Heart left ventricle (tissue), 16 donors: ENCODE data around the gene GTF2IRD1. TPM values are rescaled to one million over a fixed set of nuclear protein-coding genes. Genes with fewer than 3 reads are reported as not detected.

Source experiments
- ATAC-seq, 4 donors: fragments of 200-7000 bp; cut with Tn5 transposase; one replicate each; pipeline ENCODE4 v1.9.1; 2020 to 2022; ENCODE audit warnings: moderate library complexity in 4 of 4, mild to moderate bottlenecking in 3 of 4, moderate number of reproducible peaks in 1 of 4
- DNase-seq, 5 donors: peaks; one replicate each; pipeline ENCODE4 v3.0.0-alpha.2; 2020
- H3K27ac ChIP-seq, 12 donors: fragments of 200-600 bp; sonication (generic) in 4 of 12; one replicate each; pipeline versions ENCODE4 v1.5.0 to v1.8.0; 2016 to 2022; ENCODE audit warnings: mild to moderate bottlenecking in 2 of 12
- H3K27me3 ChIP-seq, 9 donors: fragments of 200-600 bp; sonication (generic) in 2 of 9; one replicate each; pipeline versions ENCODE4 v1.5.1 to v1.8.0; 2016 to 2022; ENCODE audit warnings: mild to moderate bottlenecking in 3 of 9
- H3K36me3 ChIP-seq, 9 donors: fragments of 200-600 bp; sonication (generic) in 2 of 9; one replicate each; pipeline versions ENCODE4 v1.5.0 to v1.8.0; 2018 to 2022; ENCODE audit warnings: mild to moderate bottlenecking in 2 of 9
- H3K4me1 ChIP-seq, 12 donors: fragments of 200-600 bp; sonication (generic) in 4 of 12; one replicate each; pipeline versions ENCODE4 v1.5.0 to v1.8.0; 2016 to 2022; ENCODE audit warnings: mild to moderate bottlenecking in 3 of 12
- H3K4me3 ChIP-seq, 12 donors: fragments of 200-600 bp; sonication (generic) in 4 of 12; one replicate each; pipeline versions ENCODE4 v1.5.0 to v1.8.0; 2017 to 2022; ENCODE audit warnings: mild to moderate bottlenecking in 9 of 12, moderate library complexity in 4 of 12
- H3K9me3 ChIP-seq, 12 donors: fragments of 200-600 bp; sonication (generic) in 4 of 12; one replicate each; pipeline versions ENCODE4 v1.5.0 to v1.8.0; 2016 to 2022; ENCODE audit warnings: mild to moderate bottlenecking in 1 of 12
- POLR2A ChIP-seq, 2 donors: fragments of 450-650 bp; IDR thresholded peaks; one replicate each; pipeline ENCODE4 v1.6.1; 2017; ENCODE audit warnings: antibody characterized with exemption in 2 of 2, mild to moderate bottlenecking in 2 of 2, moderate library complexity in 2 of 2
- WGBS, 4 donors: extraction: QIAGEN DNeasy Blood & Tissue Kit in 2 of 4; methylation state at CpG; one replicate each; pipeline versions ENCODE4 v1.1.5 to v1.1.7; 2013 to 2018; 5-methylcytosine and 5-hydroxymethylcytosine counted together
- intact Hi-C, 10 donors: fragments of 100-400 bp; cut with DNase I; formaldehyde crosslinking; loops; one replicate each; pipeline versions ENCODE4 v1.11.1 to v1.14.2; 2022
- polyA plus RNA-seq, 2 donors: library from polyadenylated mRNA; stranded (reverse); fragments of 200-250 nt; gene quantifications; one replicate each; pipeline ENCODE4 v1.2.3, GENCODE V29; 2013
- total RNA-seq, 9 donors: library from RNA; depleted of rRNA in 2 of 9; stranded (reverse); fragments of >200 nt in 2 of 9; fragmentation: NEBNext Ultra II Directional in 3 of 9; extraction: Animal tissue kit (Norgen Biotek cat#: 25700) in 3 of 9; gene quantifications; one replicate each; pipeline versions ENCODE4 v1.1.0 to v1.2.4, GENCODE V29; 2016 to 2023
- TF ChIP-seq, protein P1 (sequence below), 12 donors: fragments of 200-600 bp; sonication (generic) in 4 of 12; IDR thresholded peaks; one replicate each; pipeline versions ENCODE4 v1.5.0 to v1.8.0; 2018 to 2022; ENCODE audit warnings: antibody characterized with exemption in 12 of 12, mild to moderate bottlenecking in 5 of 12
- donor health status: ischemic (EF 13 %, LVEDD 7.1; RV severe dilation, severe dysfunction).
- donor health status: healthy with polysubstance abuse.
- donor health status: DM: no; HTN: yes; CAD: no.
- donor health status: DM: no; HTN: no; CAD: no.
- donor health status: ischemic (EF 25% LVEDD 6.9; RV normal size, moderate dysfunction).
- donor health status: ischemic (EF 25% LVEDD 5.7; RV mildly dilated, moderate dysfunction).
- donor health status: healthy.
- donor health status: DM: yes; HTN: yes; CAD: no.
- donor health status: ischemic (EF 35%, LVEDD 5.7; RV mildly dilated, moderate dysfunction).
- donor health status: nonischemic (EF 11% LVEDD 7.7; RV severe dilation, severe dysfunction).
- donor health status: DM: yes; HTN: yes; CAD: no.
- donor health status: PGD.
- donor health status: ischemic (EF 29% LVEDD 5.4; RV normal size, mild dysfunction).
- donor health status: nonischemic (EF 23%, LVEDD 6.1; RV moderate dilation, normal function).

The GTF2IRD1 gene
- total and polyA plus RNA-seq, 11 donors = 10.0 to 40.4 (median 15.6) TPM

DNA sequence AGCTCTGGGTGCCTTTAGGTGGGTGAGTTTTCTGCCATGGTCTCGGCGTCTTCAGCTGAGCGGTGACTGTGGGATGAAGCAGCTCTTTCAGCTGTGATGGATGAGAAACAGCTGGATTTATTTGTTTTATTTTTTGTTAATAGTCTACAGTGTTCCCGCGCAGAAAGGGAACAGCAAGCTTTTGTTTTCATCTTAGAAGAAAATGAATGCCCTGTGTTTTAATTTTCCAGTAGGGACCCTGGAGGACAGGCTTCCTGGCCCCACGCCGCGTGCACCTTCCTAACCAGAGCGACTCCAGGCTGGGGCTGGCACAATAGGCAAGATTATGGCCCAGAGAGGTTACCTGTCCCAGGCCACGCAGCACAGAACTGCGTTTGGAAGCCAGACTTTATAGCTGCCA, 57.6 kb downstream of the GTF2IRD1 start:
- Histone ChIP-seq H3K9me3 (no peaks in the 10 kb centered on the region), H3K4me3 (no peak overlapping the region), H3K36me3 (peaks cover 0 to 9% (median 3%) of the 10 kb centered on the region in 9 donors), H3K27ac (no peak overlapping the region), H3K27me3 (no peaks in the 10 kb centered on the region), H3K4me1 (peaks cover 0 to 27% (median 4%) of the 10 kb centered on the region in 12 donors)
- 80 to 88% (median 86%) methylated on average over 11 of the region's 11 CpGs for WGBS, 4 donors
- intact Hi-C loops = loop anchor here in 2 of 10 donors (5.0 to 10.0 kb wide), 2 partner anchors 34 to 63 kb away; no protein-coding TSS in a partner anchor
- ATAC-seq = no peak
- DNase-seq = no peak
- TF ChIP-seq POLR2A (IDR thresholded peaks at IDR 0.05) = no peak
- TF ChIP-seq, protein P1, sequence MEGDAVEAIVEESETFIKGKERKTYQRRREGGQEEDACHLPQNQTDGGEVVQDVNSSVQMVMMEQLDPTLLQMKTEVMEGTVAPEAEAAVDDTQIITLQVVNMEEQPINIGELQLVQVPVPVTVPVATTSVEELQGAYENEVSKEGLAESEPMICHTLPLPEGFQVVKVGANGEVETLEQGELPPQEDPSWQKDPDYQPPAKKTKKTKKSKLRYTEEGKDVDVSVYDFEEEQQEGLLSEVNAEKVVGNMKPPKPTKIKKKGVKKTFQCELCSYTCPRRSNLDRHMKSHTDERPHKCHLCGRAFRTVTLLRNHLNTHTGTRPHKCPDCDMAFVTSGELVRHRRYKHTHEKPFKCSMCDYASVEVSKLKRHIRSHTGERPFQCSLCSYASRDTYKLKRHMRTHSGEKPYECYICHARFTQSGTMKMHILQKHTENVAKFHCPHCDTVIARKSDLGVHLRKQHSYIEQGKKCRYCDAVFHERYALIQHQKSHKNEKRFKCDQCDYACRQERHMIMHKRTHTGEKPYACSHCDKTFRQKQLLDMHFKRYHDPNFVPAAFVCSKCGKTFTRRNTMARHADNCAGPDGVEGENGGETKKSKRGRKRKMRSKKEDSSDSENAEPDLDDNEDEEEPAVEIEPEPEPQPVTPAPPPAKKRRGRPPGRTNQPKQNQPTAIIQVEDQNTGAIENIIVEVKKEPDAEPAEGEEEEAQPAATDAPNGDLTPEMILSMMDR (IDR thresholded peaks at IDR 0.05) = no peak

DNA sequence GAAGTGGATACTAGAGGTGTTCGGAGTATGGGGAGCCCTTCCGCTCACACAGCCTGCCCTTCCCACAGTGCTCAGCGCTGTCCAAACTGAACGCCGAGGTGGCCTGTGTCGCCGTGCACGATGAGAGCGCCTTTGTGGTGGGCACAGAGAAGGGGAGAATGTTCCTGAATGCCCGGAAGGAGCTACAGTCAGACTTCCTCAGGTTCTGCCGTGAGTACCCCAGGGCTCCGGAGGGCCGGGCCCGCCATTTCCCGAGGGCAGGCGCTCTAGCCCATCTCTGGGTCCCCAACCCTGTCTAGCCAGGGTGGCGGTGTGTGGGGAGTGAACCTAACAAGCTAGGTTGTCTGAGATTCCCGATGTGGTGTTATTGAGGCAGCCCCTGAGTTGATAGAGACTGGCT, 59.1 kb downstream of the GTF2IRD1 start:
- intact Hi-C loops = loop anchor here in 2 of 10 donors (5.0 to 10.0 kb wide), 2 partner anchors 35 to 62 kb away; no protein-coding TSS in a partner anchor
- peaks cover 0 to 27% (median 4%) of the 10 kb centered on the region in 12 donors for H3K4me1 ChIP-seq
- WGBS, 4 donors = 92 to 96% (median 94%) methylated on average over 8 to 18 of the region's 18 CpGs
- H3K27me3 ChIP-seq = no peaks in the 10 kb centered on the region
- DNase-seq (no peak), ATAC-seq (no peak)
- no peaks in the 10 kb centered on the region for H3K9me3 ChIP-seq
- peaks cover 0 to 9% (median 4%) of the 10 kb centered on the region in 9 donors for H3K36me3 ChIP-seq
- no peak overlapping the region for H3K4me3 ChIP-seq
- no peak for TF ChIP-seq POLR2A (IDR thresholded peaks at IDR 0.05)
- TF ChIP-seq, protein P1 (IDR thresholded peaks at IDR 0.05) = no peak
- H3K27ac ChIP-seq = peak overlapping the region in 1 of 12 donors; percentile 87

DNA sequence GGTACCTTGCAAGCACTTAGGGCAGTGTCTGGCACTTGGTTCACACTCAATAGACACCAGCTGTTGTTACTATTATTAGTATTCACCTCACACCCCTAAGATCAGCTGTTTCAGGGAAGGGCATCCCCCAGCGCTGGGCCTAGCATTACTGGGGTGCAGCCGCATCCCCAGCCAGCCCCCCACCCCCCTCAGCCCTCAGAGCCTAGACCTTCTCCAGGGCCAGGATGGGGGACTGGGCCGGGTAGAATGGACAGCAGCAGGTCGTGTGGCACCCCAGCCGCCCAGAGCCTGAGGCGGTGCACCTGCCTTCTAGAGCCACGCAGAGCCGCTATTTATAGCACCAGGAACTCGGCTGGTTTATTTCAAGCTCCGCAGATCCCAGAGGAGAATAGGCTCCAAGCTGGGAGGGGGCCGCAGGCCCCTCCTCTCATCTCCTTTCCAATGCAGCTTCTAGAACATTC, 60.5 kb downstream of the GTF2IRD1 start:
- no peak for TF ChIP-seq POLR2A (IDR thresholded peaks at IDR 0.05)
- TF ChIP-seq, protein P1 (IDR thresholded peaks at IDR 0.05) = no peak
- no peak overlapping the region for H3K4me3 ChIP-seq
- peak overlapping the region in 10 of 12 donors; percentile 62 to 87 (median 70) for H3K27ac ChIP-seq
- H3K4me1 ChIP-seq = peaks cover 0 to 27% (median 4%) of the 10 kb centered on the region in 12 donors
- peak in 4 of 5 donors; percentile 32 to 66 (median 60) for DNase-seq
- peaks cover 0 to 13% (median 4%) of the 10 kb centered on the region in 9 donors for H3K36me3 ChIP-seq
- H3K9me3 ChIP-seq = no peaks in the 10 kb centered on the region
- no peaks in the 10 kb centered on the region for H3K27me3 ChIP-seq
- peak; percentile 70 to 88 (median 82) for ATAC-seq
- 43 to 70% (median 55%) methylated on average over 3 to 11 of the region's 11 CpGs for WGBS, 4 donors
- intact Hi-C loops = loop anchor here in 2 of 10 donors (5.0 to 10.0 kb wide), 2 partner anchors 37 to 61 kb away; no protein-coding TSS in a partner anchor

DNA sequence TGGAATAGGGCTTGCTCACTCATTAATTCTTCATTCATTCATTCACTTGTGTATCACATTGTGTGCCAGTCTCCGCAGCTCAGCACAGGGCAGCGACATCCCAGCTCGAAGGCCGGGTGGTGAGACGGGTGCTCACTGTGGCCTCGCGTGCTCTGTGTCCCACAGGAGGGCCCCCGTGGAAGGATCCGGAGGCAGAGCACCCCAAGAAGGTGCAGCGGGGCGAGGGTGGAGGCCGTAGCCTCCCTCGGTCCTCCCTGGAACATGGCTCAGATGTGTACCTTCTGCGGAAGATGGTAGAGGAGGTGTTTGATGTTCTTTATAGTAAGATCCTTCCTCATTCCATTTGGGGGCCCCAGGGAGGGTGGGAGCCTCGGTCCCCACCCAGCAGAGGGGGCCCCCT, 61.6 kb downstream of the GTF2IRD1 start:
- Histone ChIP-seq H3K4me3 (no peak overlapping the region), H3K4me1 (peaks cover 0 to 27% (median 4%) of the 10 kb centered on the region in 12 donors), H3K27me3 (no peaks in the 10 kb centered on the region), H3K9me3 (no peaks in the 10 kb centered on the region), H3K36me3 (peaks cover 0 to 17% (median 12%) of the 10 kb centered on the region in 9 donors), H3K27ac (peak overlapping the region in 8 of 12 donors; percentile 30 to 87 (median 74))
- intact Hi-C loops = loop anchor here in 1 of 10 donors (10.0 kb wide), 1 partner anchor 60 kb away; no protein-coding TSS in a partner anchor
- TF ChIP-seq POLR2A (IDR thresholded peaks at IDR 0.05) = no peak
- TF ChIP-seq, protein P1 (IDR thresholded peaks at IDR 0.05) = no peak
- ATAC-seq (no peak), DNase-seq (no peak)
- 88 to 96% (median 93%) methylated on average over 8 to 15 of the region's 15 CpGs for WGBS, 4 donors
